ENCODE measurements around the gene PDGFB. TPM values are rescaled to one million over a fixed set of nuclear protein-coding genes. Genes with fewer than 3 reads are reported as not detected.

PDGFB gene
- total RNA-seq, 2 donors from 2014 or later: 7.0 to 15.8 TPM

DNA sequence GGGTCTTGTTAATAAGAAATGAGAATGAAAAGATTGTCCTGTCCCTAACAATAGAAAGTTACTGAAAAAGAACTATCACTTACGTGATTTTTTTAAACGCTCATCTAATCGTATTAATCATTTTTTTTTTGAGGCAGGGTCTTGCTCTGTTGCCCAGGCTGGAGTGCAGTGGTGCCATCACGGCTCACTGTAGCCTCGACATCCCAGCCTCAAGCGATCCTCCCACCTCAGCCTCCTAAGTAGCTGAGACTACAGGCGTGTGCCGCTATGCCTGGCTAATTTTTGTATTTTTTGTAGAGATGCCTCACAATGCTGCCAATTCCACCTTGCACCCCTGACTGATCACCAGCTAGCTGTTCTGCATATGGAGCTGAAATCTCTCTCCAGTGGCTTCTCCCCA lies 15.7 kb downstream of the PDGFB start:
- no peak for DNase-seq
- Histone ChIP-seq H3K36me3 (replicated peaks in 1 of 2; ENCODE audit: insufficient read depth in 1 of 2, low read depth in 2 of 2) (peaks cover 0 to 3% of the 10 kb centered on the region in 2 donors), H3K4me3 (no peak overlapping the region), H3K4me1 (no peaks in the 10 kb centered on the region), H3K27me3 (no peaks in the 10 kb centered on the region), H3K9me3 (no peaks in the 10 kb centered on the region), H3K27ac (no peak overlapping the region)
- intact Hi-C loops (cut with DNase I): no loop called here
- no peak for ATAC-seq
- TF ChIP-seq CTCF (IDR thresholded peaks at IDR 0.05) (no peak), POLR2A (IDR thresholded peaks at IDR 0.05) (no peak)
- 96 to 98% methylated on average over 8 of the region's 8 CpGs for WGBS, 2 donors

DNA sequence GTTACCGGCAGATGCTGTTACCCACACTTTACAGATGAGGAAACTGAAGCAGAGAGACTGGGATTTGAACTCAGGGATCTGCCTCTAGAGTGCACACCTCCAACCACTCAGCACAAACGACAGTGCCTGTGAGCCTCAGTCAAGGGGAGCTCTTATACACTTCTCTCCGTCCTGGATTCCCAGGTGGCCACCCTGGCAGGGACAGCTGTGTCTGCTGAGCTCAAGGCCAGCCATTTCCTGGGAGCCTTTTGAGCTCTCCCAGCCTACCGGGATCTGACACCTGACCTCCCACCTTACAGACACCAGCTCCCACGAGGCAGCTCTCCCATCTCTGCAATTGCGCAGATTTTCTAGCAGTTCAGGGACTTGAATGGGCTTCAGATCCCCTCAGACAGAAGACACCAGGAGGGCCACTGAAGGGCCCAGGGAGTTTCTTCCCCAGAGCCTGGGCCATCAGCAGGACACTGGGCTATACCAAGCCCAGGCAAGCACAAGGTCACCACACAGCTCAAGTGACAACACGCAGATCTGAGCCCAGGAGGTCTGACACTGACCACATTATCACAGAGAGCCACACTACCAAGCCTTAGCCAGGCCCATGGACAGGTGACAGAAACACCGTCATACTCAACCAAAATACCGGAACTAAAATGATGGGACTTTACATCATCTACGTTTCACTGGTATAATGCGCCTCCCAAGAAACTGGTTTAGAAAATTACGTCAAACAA lies 17.1 kb downstream of the PDGFB start:
- Histone ChIP-seq H3K27ac (no peak overlapping the region), H3K27me3 (no peaks in the 10 kb centered on the region), H3K4me3 (no peak overlapping the region), H3K4me1 (no peaks in the 10 kb centered on the region), H3K36me3 (replicated peaks in 1 of 2; ENCODE audit: insufficient read depth in 1 of 2, low read depth in 2 of 2) (peaks cover 0 to 6% of the 10 kb centered on the region in 2 donors), H3K9me3 (no peaks in the 10 kb centered on the region)
- ATAC-seq (no peak), DNase-seq (no peak)
- intact Hi-C loops (cut with DNase I): no loop called here
- 69 to 88% methylated on average over 7 to 12 of the region's 12 CpGs for WGBS, 2 donors
- no peak for TF ChIP-seq CTCF (IDR thresholded peaks at IDR 0.05)
- TF ChIP-seq POLR2A (IDR thresholded peaks at IDR 0.05): no peak

GRCh38 chr22:39226353-39226752 lies 18.4 kb downstream of the PDGFB start:
- Histone ChIP-seq H3K27ac (no peak overlapping the region), H3K4me3 (no peak overlapping the region), H3K9me3 (no peaks in the 10 kb centered on the region), H3K36me3 (replicated peaks in 1 of 2; ENCODE audit: insufficient read depth in 1 of 2, low read depth in 2 of 2) (peaks cover 0 to 6% of the 10 kb centered on the region in 2 donors), H3K4me1 (no peaks in the 10 kb centered on the region), H3K27me3 (no peaks in the 10 kb centered on the region)
- TF ChIP-seq POLR2A (IDR thresholded peaks at IDR 0.05): no peak
- TF ChIP-seq CTCF (IDR thresholded peaks at IDR 0.05): no peak
- intact Hi-C loops (cut with DNase I): no loop called here
- no peak for DNase-seq
- 79 to 94% methylated on average over 3 to 6 of the region's 6 CpGs for WGBS, 2 donors
- no peak for ATAC-seq

DNA sequence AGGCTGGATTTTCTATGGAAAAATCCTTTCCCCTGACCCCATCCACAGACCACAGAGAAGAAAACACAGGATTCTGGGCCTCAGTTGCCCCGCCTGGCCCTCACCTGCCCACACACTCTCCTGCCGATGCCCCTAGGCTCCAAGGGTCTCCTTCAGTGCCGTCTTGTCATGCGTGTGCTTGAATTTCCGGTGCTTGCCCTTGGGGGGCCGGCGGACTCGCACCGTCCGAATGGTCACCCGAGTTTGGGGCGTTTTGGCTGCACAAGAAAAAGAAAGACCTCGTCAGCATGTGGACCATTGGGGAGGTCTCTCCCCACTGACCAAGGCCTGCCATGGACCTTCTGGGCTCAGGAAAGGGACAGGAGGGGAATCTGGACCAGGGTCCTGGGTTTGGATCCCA lies 19.2 kb downstream of the PDGFB start:
- no peak for DNase-seq
- intact Hi-C loops (cut with DNase I): no loop called here
- no peak for TF ChIP-seq CTCF (IDR thresholded peaks at IDR 0.05)
- TF ChIP-seq POLR2A (IDR thresholded peaks at IDR 0.05): no peak
- Histone ChIP-seq H3K9me3 (no peaks in the 10 kb centered on the region), H3K4me1 (no peaks in the 10 kb centered on the region), H3K27me3 (no peaks in the 10 kb centered on the region), H3K36me3 (replicated peaks in 1 of 2; ENCODE audit: insufficient read depth in 1 of 2, low read depth in 2 of 2) (peaks cover 0 to 6% of the 10 kb centered on the region in 2 donors), H3K4me3 (no peak overlapping the region), H3K27ac (no peak overlapping the region)
- WGBS, 2 donors: 94 to 97% methylated on average over 13 of the region's 13 CpGs
- ATAC-seq: no peak

GRCh38 chr22:39224550-39224949 lies 20.2 kb downstream of the PDGFB start:
- no peak for ATAC-seq

More at GRCh38 chr22:39224550-39224949, 20.2 kb downstream of the PDGFB start:
- TF ChIP-seq POLR2A (IDR thresholded peaks at IDR 0.05) (no peak), CTCF (IDR thresholded peaks at IDR 0.05) (no peak)
- H3K4me1 ChIP-seq: no peaks in the 10 kb centered on the region
- intact Hi-C loops (cut with DNase I): no loop called here
- no peak overlapping the region for H3K27ac ChIP-seq
- H3K36me3 ChIP-seq (replicated peaks in 1 of 2; ENCODE audit: insufficient read depth in 1 of 2, low read depth in 2 of 2): peaks cover 0 to 6% of the 10 kb centered on the region in 2 donors
- WGBS, 2 donors: 91 to 93% methylated on average over 6 to 7 of the region's 7 CpGs
- DNase-seq: no peak
- H3K9me3 ChIP-seq: no peaks in the 10 kb centered on the region
- H3K4me3 ChIP-seq: no peak overlapping the region
- no peaks in the 10 kb centered on the region for H3K27me3 ChIP-seq

Data from body of pancreas (tissue), 4 donors.